ENCODE measurements around the gene R3HDM1. TPM values are rescaled to one million over a fixed set of nuclear protein-coding genes. Genes with fewer than 3 reads are reported as not detected.

The R3HDM1 gene
- total and polyA plus RNA-seq, 2 of the 4 experiments (the other 2 are of a cell fraction), result 5.9 to 38.1 TPM

- no peak overlapping the region for H4K91ac ChIP-seq (ENCODE audit: insufficient read depth, low read depth, low read length)
- no peak overlapping the region for H2BK20ac ChIP-seq (ENCODE audit: low read depth, low read length)
- dilution Hi-C loops (cut with HindIII; ENCODE audit: low sequenced_read_pairs, unreplicated experiment) (no loop called here), intact Hi-C loops (cut with micrococcal nuclease) (loop anchor here (10.0 kb wide), 1 partner anchor 134 kb away; no protein-coding TSS in a partner anchor), in situ Hi-C loops (cut with MboI; ENCODE audit: low sequenced_read_pairs) (no loop called here)
- no peak overlapping the region for H3K27ac ChIP-seq (ENCODE audit: insufficient read depth, low read length)
- H4K5ac ChIP-seq (ENCODE audit: low read depth, low read length), result no peak overlapping the region
- H2BK120ac ChIP-seq (ENCODE audit: low read depth, low read length), result no peak overlapping the region
- BruUV-seq (replicated peaks), result no TSS peak
- no peaks in the 10 kb centered on the region for H3K4me1 ChIP-seq (ENCODE audit: control insufficient read depth, insufficient read depth, low read length)
- no peak overlapping the region for H2BK15ac ChIP-seq (ENCODE audit: low read depth, low read length)
- no peaks in the 10 kb centered on the region; the same call in 1 of the 2 replicates for H4K20me1 ChIP-seq (ENCODE audit: insufficient read depth, low read length)
- H3K4me2 ChIP-seq (ENCODE audit: low read depth, low read length), result no peak overlapping the region
- no peak overlapping the region for H3K9ac ChIP-seq (ENCODE audit: low read depth, low read length)
- no peak overlapping the region for H3K4me3 ChIP-seq (ENCODE audit: insufficient read depth, low read depth, low read length)
- no CpG with 5 or more reads among the region's 2 CpGs for WGBS, 2 experiments (ENCODE audit: extremely low coverage in 2 of 2, insufficient read length in 1 of 2)
- H2AFZ ChIP-seq (replicated peaks; ENCODE audit: low read length, poor library complexity), result no peak overlapping the region
- TF ChIP-seq MXI1 (IDR thresholded peaks at IDR 0.05; ENCODE audit: borderline replicate concordance, low read depth, low read length), result no peak
- no peak for TF ChIP-seq RCOR1 (IDR thresholded peaks at IDR 0.05; ENCODE audit: insufficient replicate concordance, low read length)
- no peak for TF ChIP-seq FOS (IDR thresholded peaks at IDR 0.05; ENCODE audit: low read depth, low read length)
- TF ChIP-seq RAD21 (IDR thresholded peaks at IDR 0.05; ENCODE audit: low read length), result no peak
- no peak for TF ChIP-seq MAFK (IDR thresholded peaks at IDR 0.05; ENCODE audit: low read depth, low read length)
- no peak for TF ChIP-seq USF2 (IDR thresholded peaks at IDR 0.05; ENCODE audit: low read depth, low read length)
- TF ChIP-seq CHD1 (IDR thresholded peaks at IDR 0.05; ENCODE audit: low read depth, low read length), result no peak
- peak; percentile 70 for TF ChIP-seq CEBPB (IDR thresholded peaks at IDR 0.05; ENCODE audit: low read depth, low read length)
- no peak overlapping the region for H3K18ac ChIP-seq (ENCODE audit: low read depth, low read length)
- H3K9me3 ChIP-seq (ENCODE audit: control insufficient read depth, insufficient read depth, low read length), result no peaks in the 10 kb centered on the region
- DNase-seq (no peak), ATAC-seq (ENCODE audit: low read depth) (no peak)
- no peaks in the 10 kb centered on the region for H3K9me1 ChIP-seq (ENCODE audit: insufficient read depth, low read length)
- H3K36me3 ChIP-seq (ENCODE audit: control insufficient read depth, insufficient read depth, low read length), result peaks cover 4% of the 10 kb centered on the region
- H2AK5ac ChIP-seq (ENCODE audit: low read depth, low read length), result no peak overlapping the region
- ChIA-PET CTCF (no interaction called here), POLR2A (ENCODE audit: unreplicated experiment) (no interaction called here)
- H2BK5ac ChIP-seq (ENCODE audit: low read depth, low read length, poor library complexity, severe bottlenecking), result no peak overlapping the region
- no peak overlapping the region for H3K4ac ChIP-seq (ENCODE audit: low read depth, low read length)
- H3K14ac ChIP-seq (replicated peaks; ENCODE audit: low read depth, low read length), result no peak overlapping the region
- no peak overlapping the region for H4K8ac ChIP-seq (ENCODE audit: low read depth in 2 of 2, low read length in 2 of 2)
- H3K23ac ChIP-seq (ENCODE audit: low read depth, low read length), result no peak overlapping the region
- H3K79me1 ChIP-seq (ENCODE audit: low read depth in 1 of 2, low read length in 2 of 2), result peaks cover 11 to 12% of the 10 kb centered on the region in 2 experiments
- H3K56ac ChIP-seq (ENCODE audit: extremely low read depth, insufficient read depth, low read length), result no peak overlapping the region
- no peaks in the 10 kb centered on the region for H3K27me3 ChIP-seq (ENCODE audit: control insufficient read depth, insufficient read depth, low read length)
- no peak overlapping the region for H2AK9ac ChIP-seq (replicated peaks; ENCODE audit: low read depth, low read length, poor library complexity)
Measured at GRCh38 chr2:135570884-135571283, 39.6 kb downstream of the R3HDM1 start.
